SU-DHL-6 (cell line): ENCODE results near the gene RHOH.

Experiments
- H2AFZ ChIP-seq: fragments of 200-600 bp; sonication (generic); 2 replicates; pipeline ENCODE4 v1.6.1; 2014; ENCODE audit warnings: low read depth, mild to moderate bottlenecking, moderate library complexity, mixed read lengths, antibody characterized with exemption, low read length; ENCODE audit not compliant: severe bottlenecking
- H3F3A ChIP-seq: fragments of 200-600 bp; shearing (Covaris generic); 2 replicates; pipeline ENCODE4 v1.6.0; 2016; ENCODE audit warnings: antibody characterized with exemption, mild to moderate bottlenecking; ENCODE audit not compliant: insufficient read depth
- H3K27ac ChIP-seq: fragments of 200-600 bp; sonication (generic); 2 replicates; pipeline ENCODE4 v1.5.1; 2016; ENCODE audit warnings: low read depth, mild to moderate bottlenecking, low read length, moderate library complexity, mixed read lengths
- H3K27me3 ChIP-seq: fragments of 200-600 bp; sonication (generic), shearing (Covaris generic); 2 replicates; pipeline ENCODE4 v1.6.0; 2014; ENCODE audit warnings: mild to moderate bottlenecking, low read length
- H3K36me3 ChIP-seq: fragments of 200-600 bp; sonication (generic); 2 replicates; pipeline ENCODE4 v1.6.1; 2014; ENCODE audit warnings: mild to moderate bottlenecking, low read length, mixed read lengths
- H3K4me2 ChIP-seq: fragments of 300-600, 200-600 bp; shearing (Covaris generic), sonication (generic); 2 replicates; pipeline ENCODE4 v1.6.0; 2014; ENCODE audit warnings: low read length, low read depth, mild to moderate bottlenecking; ENCODE audit not compliant: poor library complexity, severe bottlenecking
- H3K4me3 ChIP-seq: fragments of 200-600 bp; sonication (generic); 2 replicates; pipeline ENCODE4 v1.5.1; 2014; ENCODE audit warnings: antibody characterized with exemption, low read length, mild to moderate bottlenecking, mixed read lengths; ENCODE audit not compliant: insufficient read depth, poor library complexity, severe bottlenecking
- H3K79me2 ChIP-seq: fragments of 200-600 bp; sonication (generic); 2 replicates; pipeline ENCODE4 v1.6.1; 2014; ENCODE audit warnings: mild to moderate bottlenecking, low read length, moderate library complexity; ENCODE audit not compliant: insufficient read depth
- H3K9ac ChIP-seq: fragments of 200-600 bp; sonication (generic); 2 replicates; pipeline ENCODE4 v1.7.0; 2014; ENCODE audit warnings: mild to moderate bottlenecking, low read length
- H3K9me2 ChIP-seq: fragments of 200-600 bp; sonication (generic); replicated peaks from 2 replicates; pipeline ENCODE4 v1.6.1; 2014; ENCODE audit warnings: low read length; ENCODE audit not compliant: insufficient read depth
- H3K9me3 ChIP-seq: fragments of 200-600 bp; sonication (generic); 2 replicates; pipeline ENCODE4 v1.6.1; 2014; ENCODE audit warnings: low read length, mixed read lengths; ENCODE audit not compliant: insufficient read depth
- H4K20me1 ChIP-seq: fragments of 200-600 bp; sonication (generic); 2 replicates; pipeline ENCODE4 v1.6.1; 2014; ENCODE audit warnings: low read depth, mild to moderate bottlenecking, antibody characterized with exemption, low read length, moderate library complexity, mixed read lengths
- EZH2phosphoT487 ChIP-seq: fragments of 200-600 bp; sonication (generic), shearing (Covaris generic); conservative IDR thresholded peaks from 2 replicates; pipeline ENCODE4 v1.6.1; 2018; ENCODE audit warnings: mild to moderate bottlenecking, antibody characterized with exemption, low read length, moderate library complexity, mixed read lengths
- TF ChIP-seq, protein P1 (sequence below): fragments of 200-600 bp; sonication (generic); IDR thresholded peaks from one replicate; pipeline ENCODE4 v1.5.1; 2017; ENCODE audit warnings: antibody characterized with exemption, mild to moderate bottlenecking, low read length, moderate library complexity; ENCODE audit not compliant: insufficient read depth, poor library complexity, severe bottlenecking

Gene RHOH

GRCh38 chr4:40231316-40231863 is 34.6 kb downstream of the RHOH start:
- Histone ChIP-seq H2AFZ (no peak overlapping the region), H3K4me3 (no peak overlapping the region), H3F3A (peaks cover 28% of the 10 kb centered on the region), H3K79me2 (peaks cover 100% of the 10 kb centered on the region), H3K9ac (no peak overlapping the region), H3K9me3 (no peaks in the 10 kb centered on the region), H3K9me2 (no peaks in the 10 kb centered on the region), H3K4me2 (no peak overlapping the region), H3K27me3 (no peaks in the 10 kb centered on the region), H3K27ac (peak overlapping the region; percentile 6; the same call in 1 of the 2 replicates), H4K20me1 (peaks cover 27% of the 10 kb centered on the region; the same call in 1 of the 2 replicates), H3K36me3 (peaks cover 30% of the 10 kb centered on the region)
- TF ChIP-seq, protein P1, sequence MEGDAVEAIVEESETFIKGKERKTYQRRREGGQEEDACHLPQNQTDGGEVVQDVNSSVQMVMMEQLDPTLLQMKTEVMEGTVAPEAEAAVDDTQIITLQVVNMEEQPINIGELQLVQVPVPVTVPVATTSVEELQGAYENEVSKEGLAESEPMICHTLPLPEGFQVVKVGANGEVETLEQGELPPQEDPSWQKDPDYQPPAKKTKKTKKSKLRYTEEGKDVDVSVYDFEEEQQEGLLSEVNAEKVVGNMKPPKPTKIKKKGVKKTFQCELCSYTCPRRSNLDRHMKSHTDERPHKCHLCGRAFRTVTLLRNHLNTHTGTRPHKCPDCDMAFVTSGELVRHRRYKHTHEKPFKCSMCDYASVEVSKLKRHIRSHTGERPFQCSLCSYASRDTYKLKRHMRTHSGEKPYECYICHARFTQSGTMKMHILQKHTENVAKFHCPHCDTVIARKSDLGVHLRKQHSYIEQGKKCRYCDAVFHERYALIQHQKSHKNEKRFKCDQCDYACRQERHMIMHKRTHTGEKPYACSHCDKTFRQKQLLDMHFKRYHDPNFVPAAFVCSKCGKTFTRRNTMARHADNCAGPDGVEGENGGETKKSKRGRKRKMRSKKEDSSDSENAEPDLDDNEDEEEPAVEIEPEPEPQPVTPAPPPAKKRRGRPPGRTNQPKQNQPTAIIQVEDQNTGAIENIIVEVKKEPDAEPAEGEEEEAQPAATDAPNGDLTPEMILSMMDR = no peak
- no peak for TF ChIP-seq EZH2phosphoT487

DNA sequence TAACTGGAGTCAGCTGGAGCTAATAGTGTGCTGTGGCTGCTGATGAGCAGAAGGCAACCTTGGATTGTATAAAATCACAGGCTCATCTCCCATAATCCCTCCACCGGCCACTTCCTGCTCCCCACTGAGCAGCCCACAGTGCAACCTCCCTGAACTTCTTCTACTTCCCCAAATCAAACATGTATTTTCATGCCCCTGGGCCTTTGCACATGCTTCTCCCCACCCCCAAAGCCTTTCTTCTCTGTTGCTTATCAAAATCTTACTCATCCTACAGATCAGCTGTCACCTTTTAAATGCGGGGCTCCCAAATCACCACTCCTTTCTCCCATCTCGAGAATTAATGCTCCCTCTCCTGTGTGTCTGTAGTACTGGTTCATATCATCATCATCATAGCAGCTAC is 35.8 kb downstream of the RHOH start:
- H3K36me3 ChIP-seq = peaks cover 28% of the 10 kb centered on the region
- peak overlapping the region; percentile 36 for H3K27ac ChIP-seq
- peaks cover 35% of the 10 kb centered on the region; the same call in 1 of the 2 replicates for H4K20me1 ChIP-seq
- no peak overlapping the region for H3K4me2 ChIP-seq
- H3K4me3 ChIP-seq = no peak overlapping the region
- H3K9ac ChIP-seq = no peak overlapping the region
- no peak overlapping the region for H2AFZ ChIP-seq
- H3K9me3 ChIP-seq = no peaks in the 10 kb centered on the region
- TF ChIP-seq, protein P1 = no peak
- no peak for TF ChIP-seq EZH2phosphoT487
- peaks cover 100% of the 10 kb centered on the region for H3K79me2 ChIP-seq
- H3K9me2 ChIP-seq = no peaks in the 10 kb centered on the region
- H3K27me3 ChIP-seq = no peaks in the 10 kb centered on the region
- peaks cover 23% of the 10 kb centered on the region for H3F3A ChIP-seq

DNA sequence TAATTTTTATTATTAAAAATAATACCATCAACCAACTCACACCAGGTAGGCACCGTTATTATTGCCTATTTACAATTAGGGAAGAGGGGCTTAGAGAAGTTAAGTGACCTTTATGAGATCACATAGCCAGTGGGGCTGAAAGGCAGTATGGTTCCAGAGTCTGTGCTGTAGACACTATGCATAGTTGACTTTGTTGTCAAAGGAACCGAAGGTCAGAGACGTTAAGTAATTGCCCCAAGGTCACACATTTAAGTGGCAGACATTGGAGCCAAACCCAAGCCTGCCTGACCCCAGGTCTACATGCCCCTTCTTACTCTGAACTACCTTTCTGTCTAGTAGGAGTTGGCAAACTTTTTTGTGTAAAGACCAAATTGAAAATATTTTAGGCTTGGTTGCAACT is 36.4 kb downstream of the RHOH start:
- no peak overlapping the region for H3K4me2 ChIP-seq
- peaks cover 100% of the 10 kb centered on the region for H3K79me2 ChIP-seq
- no peaks in the 10 kb centered on the region for H3K9me2 ChIP-seq
- TF ChIP-seq, protein P1 = no peak
- no peak for TF ChIP-seq EZH2phosphoT487
- no peaks in the 10 kb centered on the region for H3K27me3 ChIP-seq
- H3K9me3 ChIP-seq = no peaks in the 10 kb centered on the region
- no peak overlapping the region for H3K9ac ChIP-seq
- H4K20me1 ChIP-seq = peaks cover 39% of the 10 kb centered on the region; the same call in 1 of the 2 replicates
- no peak overlapping the region for H3K4me3 ChIP-seq
- H3K36me3 ChIP-seq = peaks cover 30% of the 10 kb centered on the region
- H2AFZ ChIP-seq = no peak overlapping the region
- peaks cover 20% of the 10 kb centered on the region for H3F3A ChIP-seq
- peak overlapping the region; percentile 36; the same call in 1 of the 2 replicates for H3K27ac ChIP-seq
